ENCODE measurements around the gene RAP1GAP2.
"Not testable (repeated sequence)": the region's sequence is repeated elsewhere in the genome, so short reads cannot be mapped to it uniquely, and the experiment has no call there.

DNA sequence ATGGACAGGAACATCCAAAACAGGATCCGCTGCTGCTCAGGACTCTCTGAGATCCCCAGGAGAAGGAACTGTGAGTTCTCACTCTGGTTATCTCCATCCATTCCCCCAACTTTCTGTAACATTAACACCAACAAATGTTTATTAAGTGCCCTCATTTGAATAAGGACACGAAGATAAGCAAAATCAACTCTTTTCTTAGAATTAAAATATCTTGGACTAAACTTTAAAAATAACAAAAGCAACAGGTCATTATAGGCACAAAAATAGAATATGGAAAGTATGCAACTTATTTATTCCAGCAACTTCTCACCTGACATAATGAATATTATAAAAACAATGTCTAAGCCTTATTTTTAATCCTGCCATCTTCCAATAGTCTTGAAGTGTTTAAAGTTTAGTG is 267.3 kb downstream of the RAP1GAP2 start, which contains the start of gene OR1D5:
- TF ChIP-seq CTCF (IDR thresholded peaks at IDR 0.05); AFF4 (CRISPR knock-in tag; IDR thresholded peaks at IDR 0.05; ENCODE audit: borderline replicate concordance); NR2C2 (CRISPR knock-in tag; IDR thresholded peaks at IDR 0.05); ZBTB43 (CRISPR knock-in tag; IDR thresholded peaks at IDR 0.05); SP1 (CRISPR knock-in tag; conservative IDR thresholded peaks at IDR 0.05); GABPB1 (CRISPR knock-in tag; IDR thresholded peaks at IDR 0.05); E2F4 (CRISPR knock-in tag; IDR thresholded peaks at IDR 0.05; ENCODE audit: borderline replicate concordance, low read depth): not testable (repeated sequence)
- TF ChIP-seq, protein P1, sequence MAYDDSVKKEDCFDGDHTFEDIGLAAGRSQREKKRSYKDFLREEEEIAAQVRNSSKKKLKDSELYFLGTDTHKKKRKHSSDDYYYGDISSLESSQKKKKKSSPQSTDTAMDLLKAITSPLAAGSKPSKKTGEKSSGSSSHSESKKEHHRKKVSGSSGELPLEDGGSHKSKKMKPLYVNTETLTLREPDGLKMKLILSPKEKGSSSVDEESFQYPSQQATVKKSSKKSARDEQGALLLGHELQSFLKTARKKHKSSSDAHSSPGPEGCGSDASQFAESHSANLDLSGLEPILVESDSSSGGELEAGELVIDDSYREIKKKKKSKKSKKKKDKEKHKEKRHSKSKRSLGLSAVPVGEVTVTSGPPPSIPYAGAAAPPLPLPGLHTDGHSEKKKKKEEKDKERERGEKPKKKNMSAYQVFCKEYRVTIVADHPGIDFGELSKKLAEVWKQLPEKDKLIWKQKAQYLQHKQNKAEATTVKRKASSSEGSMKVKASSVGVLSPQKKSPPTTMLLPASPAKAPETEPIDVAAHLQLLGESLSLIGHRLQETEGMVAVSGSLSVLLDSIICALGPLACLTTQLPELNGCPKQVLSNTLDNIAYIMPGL (CRISPR knock-in tag; IDR thresholded peaks at IDR 0.05) = not testable (repeated sequence)
- TF ChIP-seq, protein P2, sequence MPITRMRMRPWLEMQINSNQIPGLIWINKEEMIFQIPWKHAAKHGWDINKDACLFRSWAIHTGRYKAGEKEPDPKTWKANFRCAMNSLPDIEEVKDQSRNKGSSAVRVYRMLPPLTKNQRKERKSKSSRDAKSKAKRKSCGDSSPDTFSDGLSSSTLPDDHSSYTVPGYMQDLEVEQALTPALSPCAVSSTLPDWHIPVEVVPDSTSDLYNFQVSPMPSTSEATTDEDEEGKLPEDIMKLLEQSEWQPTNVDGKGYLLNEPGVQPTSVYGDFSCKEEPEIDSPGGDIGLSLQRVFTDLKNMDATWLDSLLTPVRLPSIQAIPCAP (CRISPR knock-in tag; IDR thresholded peaks at IDR 0.05) = not testable (repeated sequence)
- TF ChIP-seq, protein P3, sequence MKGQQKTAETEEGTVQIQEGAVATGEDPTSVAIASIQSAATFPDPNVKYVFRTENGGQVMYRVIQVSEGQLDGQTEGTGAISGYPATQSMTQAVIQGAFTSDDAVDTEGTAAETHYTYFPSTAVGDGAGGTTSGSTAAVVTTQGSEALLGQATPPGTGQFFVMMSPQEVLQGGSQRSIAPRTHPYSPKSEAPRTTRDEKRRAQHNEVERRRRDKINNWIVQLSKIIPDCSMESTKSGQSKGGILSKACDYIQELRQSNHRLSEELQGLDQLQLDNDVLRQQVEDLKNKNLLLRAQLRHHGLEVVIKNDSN (CRISPR knock-in tag; IDR thresholded peaks at IDR 0.05) = not testable (repeated sequence)
